MM.1S (cell line): ENCODE data around the gene UST.

Experiments used
- DNase-seq: peaks from one replicate; pipeline ENCODE4 v3.0.0-alpha.2; 2015
- H2AFZ ChIP-seq: fragments of 300-600 bp; sonication (generic); 2 replicates; pipeline ENCODE4 v1.6.0; 2016; ENCODE audit warnings: antibody characterized with exemption, low read length
- H3F3A ChIP-seq: fragments of 300-600 bp; sonication (generic); 2 replicates; pipeline ENCODE4 v1.6.1; 2016; ENCODE audit warnings: mild to moderate bottlenecking, antibody characterized with exemption, low read length, moderate library complexity, mixed read lengths; ENCODE audit not compliant: insufficient read depth
- H3K27ac ChIP-seq: fragments of 300-600 bp; sonication (generic); 2 replicates; pipeline ENCODE4 v1.5.1; 2016; ENCODE audit warnings: mild to moderate bottlenecking, low read length
- H3K27me3 ChIP-seq: fragments of 300-600 bp; sonication (generic); replicated peaks from 2 replicates; pipeline ENCODE4 v1.6.0; 2016; ENCODE audit warnings: low read length; ENCODE audit not compliant: insufficient read depth
- H3K36me3 ChIP-seq: fragments of 300-600 bp; sonication (generic); replicated peaks from 2 replicates; pipeline ENCODE4 v1.6.1; 2016; ENCODE audit warnings: mild to moderate bottlenecking, low read length, mixed read lengths; ENCODE audit not compliant: insufficient read depth
- H3K4me1 ChIP-seq: fragments of 300-600 bp; sonication (generic); 2 replicates; pipeline ENCODE4 v1.6.1; 2016; ENCODE audit warnings: low read length, mixed read lengths
- H3K4me2 ChIP-seq: fragments of 300-600 bp; sonication (generic); 2 replicates; pipeline ENCODE4 v1.6.0; 2016; ENCODE audit warnings: low read depth, low read length
- H3K4me3 ChIP-seq: fragments of 300-600 bp; sonication (generic); 2 replicates; pipeline ENCODE4 v1.5.1; 2016; ENCODE audit warnings: low read length, mixed read lengths
- H3K79me2 ChIP-seq: fragments of 300-600 bp; sonication (generic); 2 replicates; pipeline ENCODE4 v1.6.1; 2016; ENCODE audit warnings: mixed run types, low read length, mixed read lengths
- H3K9ac ChIP-seq: fragments of 300-600 bp; sonication (generic); 2 replicates; pipeline ENCODE4 v1.6.1; 2016; ENCODE audit warnings: low read length, mixed read lengths
- H3K9me2 ChIP-seq: fragments of 300-600 bp; sonication (generic); replicated peaks from 2 replicates; pipeline ENCODE4 v1.6.1; 2016; ENCODE audit warnings: mild to moderate bottlenecking, low read length, mixed read lengths; ENCODE audit not compliant: insufficient read depth
- H3K9me3 ChIP-seq: fragments of 300-600 bp; sonication (generic); replicated peaks from 2 replicates; pipeline ENCODE4 v1.6.1; 2016; ENCODE audit warnings: mild to moderate bottlenecking, low read length, mixed read lengths; ENCODE audit not compliant: insufficient read depth
- H4K20me1 ChIP-seq: fragments of 300-600 bp; sonication (generic); 2 replicates; pipeline ENCODE4 v1.6.1; 2016; ENCODE audit warnings: mild to moderate bottlenecking, low read length, moderate library complexity, mixed read lengths; ENCODE audit not compliant: insufficient read depth
- CTCF ChIP-seq: fragments of 300-600 bp; sonication (generic); IDR thresholded peaks from 2 replicates; pipeline ENCODE4 v1.5.1; 2016; ENCODE audit warnings: antibody characterized with exemption, low read length, mixed read lengths
- EZH2 ChIP-seq: fragments of 300-600 bp; sonication (generic); optimal IDR thresholded peaks from 2 replicates; pipeline ENCODE3; 2017; ENCODE audit warnings: low read depth, mild to moderate bottlenecking, antibody characterized with exemption, low read length, mixed read lengths
- EZH2phosphoT487 ChIP-seq: fragments of 300-600 bp; sonication (generic); IDR thresholded peaks from 2 replicates; pipeline ENCODE4 v1.6.1; 2018; ENCODE audit warnings: antibody characterized with exemption, low read length

Gene UST

GRCh38 chr6:149079456-149079855, 332.6 kb downstream of the UST start:
- Histone ChIP-seq H4K20me1 (no peaks in the 10 kb centered on the region), H3K27me3 (no peaks in the 10 kb centered on the region), H3K4me2 (no peak overlapping the region), H3K9ac (no peak overlapping the region), H3K4me3 (no peak overlapping the region), H3K79me2 (no peaks in the 10 kb centered on the region), H2AFZ (no peak overlapping the region), H3K4me1 (no peaks in the 10 kb centered on the region), H3K27ac (no peak overlapping the region), H3K9me2 (no peaks in the 10 kb centered on the region), H3K36me3 (no peaks in the 10 kb centered on the region), H3K9me3 (no peaks in the 10 kb centered on the region), H3F3A (no peaks in the 10 kb centered on the region)
- DNase-seq: no peak
- TF ChIP-seq EZH2: no peak
- no peak for TF ChIP-seq CTCF
- TF ChIP-seq EZH2phosphoT487: no peak

GRCh38 chr6:149079911-149080491, 333.2 kb downstream of the UST start:
- no peak overlapping the region for H3K9ac ChIP-seq
- H3K27ac ChIP-seq: no peak overlapping the region
- no peak overlapping the region for H2AFZ ChIP-seq

GRCh38 chr6:149080511-149080910, 333.7 kb downstream of the UST start:
- Histone ChIP-seq H2AFZ (no peak overlapping the region), H3K4me3 (no peak overlapping the region), H3K9me3 (no peaks in the 10 kb centered on the region), H3K4me1 (no peaks in the 10 kb centered on the region), H3K27ac (no peak overlapping the region), H3K27me3 (no peaks in the 10 kb centered on the region), H3K9ac (no peak overlapping the region), H3K36me3 (no peaks in the 10 kb centered on the region), H4K20me1 (no peaks in the 10 kb centered on the region), H3K9me2 (no peaks in the 10 kb centered on the region), H3K4me2 (no peak overlapping the region), H3K79me2 (no peaks in the 10 kb centered on the region), H3F3A (no peaks in the 10 kb centered on the region)
- DNase-seq: no peak
- TF ChIP-seq CTCF (no peak), EZH2 (no peak), EZH2phosphoT487 (no peak)

More at GRCh38 chr6:149079911-149080491, 333.2 kb downstream of the UST start:
- DNase-seq: no peak
- Histone ChIP-seq H3K4me1 (no peaks in the 10 kb centered on the region), H3K4me2 (no peak overlapping the region), H3K9me2 (no peaks in the 10 kb centered on the region), H3K9me3 (no peaks in the 10 kb centered on the region), H3K79me2 (no peaks in the 10 kb centered on the region), H3F3A (no peaks in the 10 kb centered on the region), H3K36me3 (no peaks in the 10 kb centered on the region), H4K20me1 (no peaks in the 10 kb centered on the region), H3K27me3 (no peaks in the 10 kb centered on the region), H3K4me3 (no peak overlapping the region)
- TF ChIP-seq EZH2phosphoT487 (no peak), CTCF (no peak), EZH2 (no peak)

- H3K36me3 ChIP-seq: no peaks in the 10 kb centered on the region
- no peaks in the 10 kb centered on the region for H3F3A ChIP-seq
- no peaks in the 10 kb centered on the region for H3K4me1 ChIP-seq
- H3K4me3 ChIP-seq: no peak overlapping the region
- H3K9me2 ChIP-seq: no peaks in the 10 kb centered on the region
- DNase-seq: no peak
- no peak overlapping the region for H3K9ac ChIP-seq
- no peaks in the 10 kb centered on the region for H4K20me1 ChIP-seq
- H3K9me3 ChIP-seq: no peaks in the 10 kb centered on the region
- no peaks in the 10 kb centered on the region for H3K27me3 ChIP-seq
- TF ChIP-seq EZH2phosphoT487: no peak
- no peak for TF ChIP-seq CTCF
- TF ChIP-seq EZH2: no peak
- no peak overlapping the region for H3K27ac ChIP-seq
- no peak overlapping the region for H2AFZ ChIP-seq
- H3K79me2 ChIP-seq: no peaks in the 10 kb centered on the region
- no peak overlapping the region for H3K4me2 ChIP-seq
Observed at GRCh38 chr6:149081281-149081680, 334.5 kb downstream of the UST start.
